HCT116 (cell line): ENCODE measurements around the gene RETREG1. TPM values are rescaled to one million over a fixed set of nuclear protein-coding genes. Genes with fewer than 3 reads are reported as not detected.

Source experiments
- ATAC-seq: fragments of 200-7000 bp; cut with Tn5 transposase; 2 replicates; pipeline ENCODE4 v1.9.1; 2020; ENCODE audit warnings: mild to moderate bottlenecking, moderate library complexity
- BruUV-seq: library from RNA; stranded (reverse); fragments of 400-500 nt; replicated peaks from 2 replicates; lab custom pipeline; 2021; lab: Mats Ljungman, UMichigan
- CTCF ChIA-PET: fragments of 300-600 bp; sonication (Branson Sonifier 250); formaldehyde crosslinking; loops from one replicate; lab custom pipeline; 2021; ENCODE audit warnings: antibody characterized with exemption; lab: Charles Lee
- POLR2A ChIA-PET: fragments of 300-600, 350-600 bp; sonication (Branson Sonifier 250); formaldehyde crosslinking; loops from one replicate; lab custom pipeline; 2021; ENCODE audit warnings: antibody characterized with exemption; lab: Charles Lee
- RAD21 ChIA-PET, 2 experiments: fragments of 300-600 bp; sonication (Branson Sonifier 250); formaldehyde crosslinking; loops; one replicate each; lab custom pipeline; 2023; ENCODE audit warnings: low total read pairs in 2 of 2; ENCODE audit not compliant: uncharacterized antibody in 2 of 2, unreplicated experiment in 2 of 2, low non-redundant PET in 1 of 2; lab: Charles Lee
- DNase-seq: peaks from one replicate; pipeline ENCODE4 v3.0.0-alpha.2; 2010; ENCODE audit warnings: low read depth, low spot score
- H2AFZ ChIP-seq: fragments of 200-600 bp; shearing (Covaris generic), sonication (generic); 2 replicates; pipeline ENCODE4 v1.6.1; 2017; ENCODE audit warnings: low read depth, mixed run types, mixed read lengths, antibody characterized with exemption, low read length; ENCODE audit not compliant: poor library complexity, severe bottlenecking
- H3K27ac ChIP-seq: 2 replicates; pipeline ENCODE4 v1.5.1; 2012; ENCODE audit warnings: low read depth, low read length
- H3K27me3 ChIP-seq: fragments of 200-600 bp; sonication (generic); 2 replicates; pipeline ENCODE4 v1.6.1; 2016; ENCODE audit warnings: mixed run types, low read length, mixed read lengths; ENCODE audit not compliant: insufficient read depth
- H3K36me3 ChIP-seq, 2 experiments: fragments of 200-500 bp in 1 of 2; fragments of 200-600 bp in 1 of 2; sonication (Bioruptor generic) in 1 of 2; sonication (generic) in 1 of 2; 2 replicates each; pipeline versions ENCODE4 v1.5.1 to v1.6.1; 2014 to 2016; ENCODE audit warnings: low read length in 2 of 2, inconsistent platforms in 1 of 2, mixed read lengths in 1 of 2, mixed run types in 1 of 2; ENCODE audit not compliant: insufficient read depth in 2 of 2, control insufficient read depth in 1 of 2
- H3K4me1 ChIP-seq, 2 experiments: fragments of 200-600 bp in 1 of 2; sonication (generic) in 1 of 2; 2 replicates each; pipeline versions ENCODE4 v1.5.1 to v1.6.1; 2012 to 2017; ENCODE audit warnings: low read length in 2 of 2, inconsistent platforms in 1 of 2, mild to moderate bottlenecking in 1 of 2, mixed read lengths in 1 of 2, mixed run types in 1 of 2, moderate library complexity in 1 of 2; ENCODE audit not compliant: insufficient read depth in 2 of 2, control insufficient read depth in 1 of 2
- H3K4me2 ChIP-seq: fragments of 200-600 bp; sonication (generic); 2 replicates; pipeline ENCODE4 v1.6.1; 2017; ENCODE audit warnings: mixed run types, low read length, mixed read lengths
- H3K4me3 ChIP-seq, 2 experiments: fragments of 200-600 bp in 1 of 2; sonication (generic) in 1 of 2; replicated peaks in 1 of 2; 2 replicates each; pipeline ENCODE4 v1.5.1; 2011 to 2016; ENCODE audit warnings: low read length in 2 of 2, control low read depth in 1 of 2, low read depth in 1 of 2, mild to moderate bottlenecking in 1 of 2, mixed read lengths in 1 of 2, mixed run types in 1 of 2
- H3K79me2 ChIP-seq: fragments of 200-600 bp; sonication (generic); 2 replicates; pipeline ENCODE4 v1.6.1; 2017; ENCODE audit warnings: mild to moderate bottlenecking, mixed run types, low read length, moderate library complexity, mixed read lengths; ENCODE audit not compliant: insufficient read depth
- H3K9ac ChIP-seq: fragments of 200-600 bp; sonication (generic); 2 replicates; pipeline ENCODE4 v1.6.1; 2016; ENCODE audit warnings: low read length, mixed read lengths
- H3K9me2 ChIP-seq: fragments of 200-600 bp; sonication (generic), shearing (Covaris generic); 2 replicates; pipeline ENCODE4 v1.6.1; 2017; ENCODE audit warnings: mixed run types, mild to moderate bottlenecking, moderate library complexity; ENCODE audit not compliant: insufficient read depth
- H3K9me3 ChIP-seq, 2 experiments: fragments of 200-500 bp in 1 of 2; fragments of 200-600 bp in 1 of 2; sonication (Bioruptor generic) in 1 of 2; sonication (generic) in 1 of 2; 2 replicates each; pipeline ENCODE4 v1.6.1; 2014 to 2017; ENCODE audit warnings: low read length in 2 of 2, mixed read lengths in 2 of 2, inconsistent platforms in 1 of 2, low read depth in 1 of 2, mild to moderate bottlenecking in 1 of 2, mixed run types in 1 of 2, moderate library complexity in 1 of 2; ENCODE audit not compliant: control insufficient read depth in 1 of 2, insufficient read depth in 1 of 2
- H4K20me1 ChIP-seq: fragments of 200-600 bp; sonication (generic), shearing (Covaris generic); 2 replicates; pipeline ENCODE4 v1.6.1; 2017; ENCODE audit warnings: mixed run types, mild to moderate bottlenecking, moderate library complexity; ENCODE audit not compliant: insufficient read depth
- CBX3 ChIP-seq: IDR thresholded peaks from 2 replicates; pipeline ENCODE4 v1.6.1; 2012; ENCODE audit warnings: low read depth
- CEBPB ChIP-seq: IDR thresholded peaks from 2 replicates; pipeline ENCODE4 v1.6.1; 2012; ENCODE audit warnings: low read depth
- EGR1 ChIP-seq: IDR thresholded peaks from 2 replicates; pipeline ENCODE4 v1.6.1; 2012; ENCODE audit warnings: low read depth
- ELF1 ChIP-seq: IDR thresholded peaks from 2 replicates; pipeline ENCODE4 v1.6.1; 2012; ENCODE audit warnings: low read depth, borderline replicate concordance
- EZH2 ChIP-seq: fragments of 200-600 bp; sonication (generic); IDR thresholded peaks from 2 replicates; pipeline ENCODE4 v1.6.1; 2017; ENCODE audit warnings: antibody characterized with exemption, mixed run types
- EZH2phosphoT487 ChIP-seq: fragments of 200-600 bp; IDR thresholded peaks from 2 replicates; pipeline ENCODE4 v1.6.1; 2018; ENCODE audit warnings: antibody characterized with exemption, borderline replicate concordance
- FOSL1 ChIP-seq: IDR thresholded peaks from 2 replicates; pipeline ENCODE4 v1.6.1; 2012; ENCODE audit warnings: low read depth
- JUND ChIP-seq: IDR thresholded peaks from 2 replicates; pipeline ENCODE4 v1.6.1; 2012
- POLR2A ChIP-seq: IDR thresholded peaks from 2 replicates; pipeline ENCODE4 v1.7.0; 2011; ENCODE audit warnings: borderline replicate concordance; ENCODE audit not compliant: insufficient read depth, insufficient read length; ENCODE audit errors: extremely low read depth
- POLR2AphosphoS5 ChIP-seq: IDR thresholded peaks from 2 replicates; pipeline ENCODE4 v1.6.1; 2011; ENCODE audit warnings: mild to moderate bottlenecking, low read depth, low read length, moderate library complexity
- RAD21 ChIP-seq: IDR thresholded peaks from 2 replicates; pipeline ENCODE4 v1.6.1; 2012; ENCODE audit warnings: low read depth, mild to moderate bottlenecking
- SIN3A ChIP-seq: IDR thresholded peaks from 2 replicates; pipeline ENCODE4 v1.6.1; 2012; ENCODE audit warnings: low read depth
- SP1 ChIP-seq: IDR thresholded peaks from 2 replicates; pipeline ENCODE4 v1.6.1; 2012; ENCODE audit warnings: low read depth
- TCF7L2 ChIP-seq: IDR thresholded peaks from 2 replicates; pipeline ENCODE4 v1.7.0; 2011; ENCODE audit warnings: borderline replicate concordance, inconsistent platforms; ENCODE audit not compliant: insufficient read depth, insufficient read length; ENCODE audit errors: extremely low read depth
- YY1 ChIP-seq: IDR thresholded peaks from 2 replicates; pipeline ENCODE4 v1.6.1; 2011; ENCODE audit warnings: low read length, low read depth, moderate library complexity, mild to moderate bottlenecking; ENCODE audit not compliant: insufficient replicate concordance; ENCODE audit errors: extremely low read depth
- ZFX ChIP-seq: fragments of 450-650 bp; IDR thresholded peaks from 2 replicates; pipeline ENCODE4 v1.6.1; 2017
- ZNF274 ChIP-seq: fragments of 200-500 bp; sonication (Bioruptor generic); IDR thresholded peaks from 2 replicates; pipeline ENCODE4 v1.6.1; 2014; ENCODE audit warnings: mild to moderate bottlenecking, low read depth, low read length, inconsistent platforms
- intact Hi-C: fragments of 100-400 bp; cut with micrococcal nuclease; formaldehyde crosslinking; loops from 2 replicates; pipeline ENCODE4 v1.10.0; 2022
- total RNA-seq: library from RNA; stranded (reverse); gene quantifications from one replicate; pipeline ENCODE4 v1.2.1, GENCODE V29; 2021; ENCODE audit not compliant: unreplicated experiment
- TF ChIP-seq, protein P1 (sequence below): IDR thresholded peaks from 2 replicates; pipeline ENCODE4 v1.6.1; 2012; ENCODE audit warnings: low read depth
- TF ChIP-seq, protein P2 (sequence below): IDR thresholded peaks from 2 replicates; pipeline ENCODE4 v1.6.1; 2012
- TF ChIP-seq, protein P3 (sequence below): IDR thresholded peaks from 2 replicates; pipeline ENCODE4 v1.6.1; 2011; ENCODE audit warnings: mild to moderate bottlenecking, low read length, moderate library complexity; ENCODE audit not compliant: insufficient replicate concordance; ENCODE audit errors: extremely low read depth

The RETREG1 gene
- total RNA-seq, 1 experiment from 2014 or later: 6.0 TPM

DNA sequence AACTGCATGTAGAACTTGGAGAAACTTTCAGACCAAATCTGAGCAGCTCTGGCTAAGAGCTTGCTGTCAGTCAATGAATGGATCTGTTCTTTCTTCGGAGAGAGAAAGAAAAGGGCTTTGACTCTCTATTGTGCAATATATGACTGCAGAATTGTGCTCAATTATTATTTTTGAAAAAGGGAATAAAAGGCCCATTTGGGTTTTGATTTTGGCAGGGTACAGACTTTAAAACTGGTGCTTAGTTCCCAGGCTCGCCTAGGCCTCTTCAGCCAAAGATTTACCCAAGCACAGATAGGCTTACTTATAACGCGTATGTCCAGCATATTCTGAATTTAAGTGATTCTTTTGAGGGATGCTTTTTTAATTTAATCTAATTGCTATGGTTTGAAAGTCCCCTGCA is 59.3 kb downstream of the RETREG1 start (continued):
- TF ChIP-seq, protein P1, sequence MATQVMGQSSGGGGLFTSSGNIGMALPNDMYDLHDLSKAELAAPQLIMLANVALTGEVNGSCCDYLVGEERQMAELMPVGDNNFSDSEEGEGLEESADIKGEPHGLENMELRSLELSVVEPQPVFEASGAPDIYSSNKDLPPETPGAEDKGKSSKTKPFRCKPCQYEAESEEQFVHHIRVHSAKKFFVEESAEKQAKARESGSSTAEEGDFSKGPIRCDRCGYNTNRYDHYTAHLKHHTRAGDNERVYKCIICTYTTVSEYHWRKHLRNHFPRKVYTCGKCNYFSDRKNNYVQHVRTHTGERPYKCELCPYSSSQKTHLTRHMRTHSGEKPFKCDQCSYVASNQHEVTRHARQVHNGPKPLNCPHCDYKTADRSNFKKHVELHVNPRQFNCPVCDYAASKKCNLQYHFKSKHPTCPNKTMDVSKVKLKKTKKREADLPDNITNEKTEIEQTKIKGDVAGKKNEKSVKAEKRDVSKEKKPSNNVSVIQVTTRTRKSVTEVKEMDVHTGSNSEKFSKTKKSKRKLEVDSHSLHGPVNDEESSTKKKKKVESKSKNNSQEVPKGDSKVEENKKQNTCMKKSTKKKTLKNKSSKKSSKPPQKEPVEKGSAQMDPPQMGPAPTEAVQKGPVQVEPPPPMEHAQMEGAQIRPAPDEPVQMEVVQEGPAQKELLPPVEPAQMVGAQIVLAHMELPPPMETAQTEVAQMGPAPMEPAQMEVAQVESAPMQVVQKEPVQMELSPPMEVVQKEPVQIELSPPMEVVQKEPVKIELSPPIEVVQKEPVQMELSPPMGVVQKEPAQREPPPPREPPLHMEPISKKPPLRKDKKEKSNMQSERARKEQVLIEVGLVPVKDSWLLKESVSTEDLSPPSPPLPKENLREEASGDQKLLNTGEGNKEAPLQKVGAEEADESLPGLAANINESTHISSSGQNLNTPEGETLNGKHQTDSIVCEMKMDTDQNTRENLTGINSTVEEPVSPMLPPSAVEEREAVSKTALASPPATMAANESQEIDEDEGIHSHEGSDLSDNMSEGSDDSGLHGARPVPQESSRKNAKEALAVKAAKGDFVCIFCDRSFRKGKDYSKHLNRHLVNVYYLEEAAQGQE: no peak
- no peak for TF ChIP-seq RAD21
- TF ChIP-seq SIN3A: no peak
- TF ChIP-seq EGR1: no peak
- TF ChIP-seq, all 23 proteins: peak for 0

DNA sequence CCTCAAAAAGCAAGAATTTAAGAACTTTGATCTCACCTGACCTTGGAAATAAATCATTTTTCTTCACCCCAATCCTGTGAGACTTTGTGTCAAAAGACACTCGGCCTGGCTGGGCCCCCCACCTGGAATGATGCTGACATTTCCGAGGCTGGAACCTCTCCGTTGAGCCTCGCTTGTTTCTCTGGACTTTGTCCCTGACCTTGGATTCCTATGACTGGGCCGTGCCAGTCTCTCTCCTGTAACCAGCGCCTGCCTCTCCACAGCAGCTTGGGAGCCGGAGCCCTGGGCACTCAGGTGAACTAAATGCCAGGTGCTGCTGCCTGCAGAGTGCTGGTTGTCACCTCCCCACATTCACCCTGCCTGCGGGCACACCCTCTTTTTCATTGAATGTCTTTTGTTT is 62.7 kb downstream of the RETREG1 start:
- H2AFZ ChIP-seq: no peak overlapping the region
- no peak overlapping the region for H3K4me3 ChIP-seq
- no peaks in the 10 kb centered on the region for H3K9me2 ChIP-seq
- peaks cover 2 to 6% of the 10 kb centered on the region in 2 experiments; a peak in 1 of 4 replicates for H3K4me1 ChIP-seq
- intact Hi-C loops: loop anchor here (5.0 kb wide), 1 partner anchor 648 kb away; no protein-coding TSS in a partner anchor
- H3K79me2 ChIP-seq: no peaks in the 10 kb centered on the region
- no peaks in the 10 kb centered on the region for H3K9me3 ChIP-seq
- POLR2A ChIA-PET: no interaction called here
- H4K20me1 ChIP-seq: no peaks in the 10 kb centered on the region; the same call in 1 of the 2 replicates
- H3K36me3 ChIP-seq: no peaks in the 10 kb centered on the region
- RAD21 ChIA-PET: no interaction called here
- H3K27ac ChIP-seq: no peak overlapping the region
- TF ChIP-seq CEBPB (no peak), EZH2 (no peak), ZNF274 (no peak), FOSL1 (no peak), POLR2AphosphoS5 (no peak), POLR2A (no peak), JUND (no peak), EZH2phosphoT487 (no peak), SP1 (no peak), YY1 (no peak), TCF7L2 (no peak), SIN3A (no peak), CBX3 (no peak), RAD21 (no peak), ELF1 (no peak), EGR1 (no peak), ZFX (no peak)
- TF ChIP-seq, protein P2, sequence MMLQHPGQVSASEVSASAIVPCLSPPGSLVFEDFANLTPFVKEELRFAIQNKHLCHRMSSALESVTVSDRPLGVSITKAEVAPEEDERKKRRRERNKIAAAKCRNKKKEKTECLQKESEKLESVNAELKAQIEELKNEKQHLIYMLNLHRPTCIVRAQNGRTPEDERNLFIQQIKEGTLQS: no peak
- TF ChIP-seq, protein P3, sequence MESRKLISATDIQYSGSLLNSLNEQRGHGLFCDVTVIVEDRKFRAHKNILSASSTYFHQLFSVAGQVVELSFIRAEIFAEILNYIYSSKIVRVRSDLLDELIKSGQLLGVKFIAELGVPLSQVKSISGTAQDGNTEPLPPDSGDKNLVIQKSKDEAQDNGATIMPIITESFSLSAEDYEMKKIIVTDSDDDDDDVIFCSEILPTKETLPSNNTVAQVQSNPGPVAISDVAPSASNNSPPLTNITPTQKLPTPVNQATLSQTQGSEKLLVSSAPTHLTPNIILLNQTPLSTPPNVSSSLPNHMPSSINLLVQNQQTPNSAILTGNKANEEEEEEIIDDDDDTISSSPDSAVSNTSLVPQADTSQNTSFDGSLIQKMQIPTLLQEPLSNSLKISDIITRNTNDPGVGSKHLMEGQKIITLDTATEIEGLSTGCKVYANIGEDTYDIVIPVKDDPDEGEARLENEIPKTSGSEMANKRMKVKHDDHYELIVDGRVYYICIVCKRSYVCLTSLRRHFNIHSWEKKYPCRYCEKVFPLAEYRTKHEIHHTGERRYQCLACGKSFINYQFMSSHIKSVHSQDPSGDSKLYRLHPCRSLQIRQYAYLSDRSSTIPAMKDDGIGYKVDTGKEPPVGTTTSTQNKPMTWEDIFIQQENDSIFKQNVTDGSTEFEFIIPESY: no peak
- CTCF ChIA-PET: no interaction called here
- H3K9ac ChIP-seq: no peak overlapping the region
- H3K4me2 ChIP-seq: no peak overlapping the region
- H3K27me3 ChIP-seq: no peaks in the 10 kb centered on the region
- no TSS peak for BruUV-seq
- no peak for DNase-seq
- ATAC-seq: no peak
